Mononuclear cell (primary cell): Measurements from ENCODE around the gene TCF12. TPM values are rescaled to one million over a fixed set of nuclear protein-coding genes. Genes with fewer than 3 reads are reported as not detected.

Experiments used
- H3K27me3 ChIP-seq: 2 replicates; pipeline ENCODE4 v1.6.0; 2011; ENCODE audit warnings: low read length, control low read depth; ENCODE audit not compliant: insufficient read depth
- H3K4me1 ChIP-seq: 2 replicates; pipeline ENCODE4 v1.5.1; 2011; ENCODE audit warnings: mild to moderate bottlenecking, low read length, control low read depth; ENCODE audit not compliant: insufficient read depth
- H3K4me3 ChIP-seq: 2 replicates; pipeline ENCODE4 v1.5.1; 2011; ENCODE audit warnings: mild to moderate bottlenecking, low read length, moderate library complexity
- H3K9me3 ChIP-seq: 2 replicates; pipeline ENCODE4 v1.5.1; 2011; ENCODE audit warnings: low read depth, mild to moderate bottlenecking, control low read depth, low read length
- total RNA-seq: library from RNA; depleted of rRNA; stranded (reverse); fragments of >200 nt; gene quantifications from one replicate; pipeline ENCODE4 v1.2.3, GENCODE V29; 2012

TCF12 gene
- total RNA-seq, 1 donor: 45.8 TPM

DNA sequence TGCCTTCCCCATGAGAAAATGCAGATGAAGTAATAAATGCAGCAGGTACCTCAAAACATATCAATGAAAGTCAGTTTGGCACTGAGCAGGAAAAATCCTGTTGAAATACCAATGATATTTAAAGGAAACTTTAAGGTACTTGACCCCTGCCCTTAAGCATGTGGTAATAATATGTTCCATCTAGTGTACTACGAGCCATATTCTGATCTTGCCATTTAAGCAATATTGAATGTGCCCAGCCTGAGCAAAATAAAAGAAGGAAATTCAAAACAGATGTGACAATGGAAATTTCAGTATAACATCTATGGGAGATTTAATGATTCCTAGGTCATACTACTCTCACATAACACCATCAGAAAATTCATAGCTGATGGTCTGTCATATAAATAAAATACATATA lies 266.1 kb downstream of the TCF12 start:
- Histone ChIP-seq H3K4me3 (no peak overlapping the region), H3K4me1 (no peaks in the 10 kb centered on the region), H3K27me3 (no peaks in the 10 kb centered on the region), H3K9me3 (no peaks in the 10 kb centered on the region)

DNA sequence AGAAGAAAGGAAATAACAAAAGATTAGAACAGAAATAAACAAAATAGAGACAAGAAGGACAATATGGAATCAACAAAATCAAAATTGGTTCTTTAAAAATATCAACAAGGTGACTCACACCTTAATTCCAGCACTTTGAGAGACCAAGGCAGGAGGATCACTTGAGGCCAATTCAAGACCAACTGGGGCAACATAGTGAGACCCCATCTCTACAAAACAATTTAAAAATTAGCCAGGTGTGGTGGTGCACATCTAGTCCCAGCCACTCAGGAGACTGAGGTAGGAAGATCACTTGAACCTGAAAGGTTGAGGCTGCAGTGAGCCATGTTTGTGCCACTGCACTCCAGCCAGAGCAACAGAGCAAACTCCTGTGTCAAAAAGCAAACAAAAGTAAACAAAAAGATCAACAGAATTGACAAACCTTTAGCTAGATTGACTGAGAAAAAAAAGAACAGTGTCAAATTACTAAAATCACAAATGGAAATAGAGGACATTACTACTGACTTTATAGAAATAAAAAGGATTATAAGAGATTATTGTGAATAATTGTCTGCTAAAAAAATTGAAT lies 267.1 kb downstream of the TCF12 start:
- H3K9me3 ChIP-seq: no peaks in the 10 kb centered on the region
- no peaks in the 10 kb centered on the region for H3K4me1 ChIP-seq
- no peaks in the 10 kb centered on the region for H3K27me3 ChIP-seq
- H3K4me3 ChIP-seq: no peak overlapping the region

DNA sequence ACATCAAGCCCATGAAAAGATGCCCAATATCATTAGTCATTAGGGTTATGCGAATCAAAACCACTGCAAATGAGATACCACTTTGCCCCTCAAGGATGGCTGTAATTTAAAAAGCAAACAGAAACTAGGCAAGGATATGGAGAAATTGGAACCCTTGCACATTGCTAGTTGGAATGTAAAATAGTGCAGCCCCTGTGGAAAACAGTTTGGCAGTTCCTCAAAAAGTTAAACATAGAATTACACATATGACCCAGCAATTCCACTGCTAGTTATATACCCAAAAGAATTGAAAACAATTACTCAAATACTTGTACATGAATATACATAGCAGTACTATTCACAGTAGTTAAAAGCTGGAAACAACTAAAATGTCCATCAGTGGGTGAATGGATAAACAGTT lies 271.0 kb downstream of the TCF12 start:
- Histone ChIP-seq H3K9me3 (no peaks in the 10 kb centered on the region), H3K4me3 (no peak overlapping the region), H3K4me1 (no peaks in the 10 kb centered on the region), H3K27me3 (no peaks in the 10 kb centered on the region)

DNA sequence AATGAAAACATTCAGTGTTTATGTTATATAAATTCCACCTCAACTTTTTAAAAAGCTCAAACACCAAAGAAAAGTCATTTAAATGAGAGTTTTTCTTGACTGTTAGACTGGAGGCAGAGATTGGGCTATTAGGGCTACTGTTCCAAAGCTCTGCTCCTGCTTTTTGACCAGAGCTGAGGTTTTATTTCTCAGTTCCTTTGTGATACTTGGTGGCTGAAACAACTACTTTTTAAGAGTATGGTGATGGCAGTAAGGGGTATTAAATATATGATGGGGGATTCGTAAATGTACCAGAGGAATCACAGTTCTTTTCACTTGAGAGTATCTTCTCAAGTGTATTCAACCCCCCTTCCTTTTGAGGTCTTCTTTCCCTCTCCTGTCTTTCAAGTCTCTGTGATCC lies 271.8 kb downstream of the TCF12 start:
- no peaks in the 10 kb centered on the region for H3K27me3 ChIP-seq
- no peaks in the 10 kb centered on the region for H3K4me1 ChIP-seq

DNA sequence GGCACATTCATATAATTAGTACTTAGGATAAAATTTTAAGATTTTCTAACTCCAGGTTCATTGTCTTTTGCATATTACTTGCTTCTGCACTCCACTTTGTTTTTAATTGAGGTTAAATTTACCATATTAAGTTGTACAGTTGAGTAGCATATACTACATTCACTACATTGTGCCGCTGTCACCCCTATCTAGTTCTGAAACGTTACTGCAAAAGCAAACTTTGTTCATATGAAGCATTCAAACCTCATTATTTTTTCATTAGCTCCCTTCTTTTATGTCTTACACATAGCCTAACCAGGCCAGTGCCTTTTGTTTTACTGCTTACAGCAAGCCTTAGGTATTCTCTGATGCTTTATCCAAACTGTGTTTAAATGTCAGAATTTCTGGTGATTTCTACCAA lies 274.7 kb downstream of the TCF12 start:
- H3K4me1 ChIP-seq: no peaks in the 10 kb centered on the region
- no peaks in the 10 kb centered on the region for H3K27me3 ChIP-seq
- no peaks in the 10 kb centered on the region for H3K9me3 ChIP-seq
- no peak overlapping the region for H3K4me3 ChIP-seq

More for the DNA sequence above, 271.8 kb downstream of the TCF12 start:
- Histone ChIP-seq H3K4me3 (no peak overlapping the region), H3K9me3 (no peaks in the 10 kb centered on the region)

DNA sequence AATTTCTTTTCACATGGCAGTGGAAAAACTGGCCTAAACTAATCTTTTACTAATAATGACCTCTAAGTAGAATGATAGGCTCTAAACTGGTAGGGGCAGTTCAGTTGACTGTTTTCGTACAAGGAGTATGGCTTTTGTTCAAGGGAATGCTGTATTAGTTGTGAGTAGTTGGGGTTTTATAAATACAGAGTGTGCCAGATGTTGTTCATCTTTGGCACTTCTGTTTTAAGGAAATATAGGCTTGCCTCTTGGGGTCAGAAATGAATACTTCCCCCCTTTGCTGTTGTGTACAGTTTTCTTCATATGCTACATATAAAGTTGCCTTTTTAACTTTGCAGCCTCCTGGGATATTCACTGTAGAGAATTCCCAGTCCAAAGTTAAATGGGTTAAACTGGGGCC lies 276.9 kb downstream of the TCF12 start:
- Histone ChIP-seq H3K4me3 (no peak overlapping the region), H3K4me1 (no peaks in the 10 kb centered on the region)

DNA sequence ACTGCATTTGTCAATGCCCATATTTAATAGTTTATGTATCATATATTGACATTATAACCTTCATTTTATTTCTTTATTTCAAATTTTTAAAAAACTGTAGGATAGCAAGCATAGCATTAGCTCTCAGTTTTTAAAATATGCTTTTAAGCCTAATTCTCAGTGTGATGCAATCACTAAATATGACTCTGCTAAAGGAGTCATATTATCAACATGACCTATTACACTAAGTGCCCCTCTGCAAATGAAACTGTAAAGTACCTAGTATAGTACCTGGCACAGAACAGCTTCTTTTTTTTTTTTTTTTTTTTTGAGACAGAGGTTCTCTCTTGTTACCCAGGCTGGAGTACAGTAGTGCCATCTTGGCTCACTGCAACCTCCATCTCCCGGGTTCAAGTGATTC lies 278.4 kb downstream of the TCF12 start:
- Histone ChIP-seq H3K4me1 (no peaks in the 10 kb centered on the region), H3K9me3 (no peaks in the 10 kb centered on the region), H3K4me3 (no peak overlapping the region), H3K27me3 (no peaks in the 10 kb centered on the region)

More for the DNA sequence above, 276.9 kb downstream of the TCF12 start:
- no peaks in the 10 kb centered on the region for H3K27me3 ChIP-seq
- H3K9me3 ChIP-seq: no peaks in the 10 kb centered on the region

DNA sequence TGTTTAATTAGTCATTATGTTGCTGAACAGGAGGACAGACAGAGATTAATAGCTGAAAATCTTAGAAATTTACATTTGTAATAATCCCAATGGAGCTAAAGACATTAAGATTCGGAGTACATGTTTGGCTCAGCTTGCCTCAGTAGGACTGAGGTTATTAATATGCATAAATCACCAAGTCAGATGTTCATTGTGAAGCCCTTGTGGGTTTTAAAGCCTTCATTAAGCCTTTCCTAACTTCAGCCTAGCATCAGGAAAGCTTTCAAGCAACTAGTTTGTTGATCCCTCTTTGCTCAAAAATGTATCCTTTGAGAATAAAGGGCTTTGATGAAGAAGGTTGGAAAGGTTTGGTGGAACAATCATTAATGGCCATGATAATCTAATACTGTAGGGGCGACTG lies 279.7 kb downstream of the TCF12 start:
- Histone ChIP-seq H3K9me3 (no peaks in the 10 kb centered on the region), H3K27me3 (no peaks in the 10 kb centered on the region), H3K4me3 (no peak overlapping the region), H3K4me1 (no peaks in the 10 kb centered on the region)

DNA sequence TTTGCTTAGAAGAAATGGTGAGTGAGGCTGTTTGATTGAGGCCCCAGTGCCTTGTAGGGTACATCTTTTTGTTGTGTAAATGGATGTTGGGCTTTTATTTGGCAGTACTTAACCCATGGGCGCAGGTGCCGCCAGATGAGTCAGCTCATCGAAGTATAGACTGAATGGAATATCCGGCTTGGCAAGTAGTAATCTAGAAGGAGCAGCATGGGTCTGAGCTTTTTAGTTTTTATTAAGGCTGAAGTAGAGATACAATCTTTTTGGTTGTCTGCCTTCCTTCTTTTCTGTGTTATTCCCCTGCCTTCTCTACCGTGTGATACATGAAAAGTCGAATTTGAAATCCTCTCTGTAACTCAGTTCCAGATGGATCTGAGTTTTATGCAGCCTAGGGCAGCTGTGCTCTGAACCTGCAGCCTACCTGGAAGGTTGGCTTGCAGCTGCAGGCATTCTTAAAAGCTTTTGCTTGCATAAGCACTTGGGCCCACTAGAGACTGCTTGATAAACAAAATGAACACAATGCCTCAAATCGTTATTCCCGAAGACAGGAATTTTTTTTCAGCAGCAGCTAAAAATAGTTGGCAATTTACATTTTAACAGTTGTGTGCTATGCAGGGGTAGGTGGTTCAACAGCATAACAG lies 280.3 kb downstream of the TCF12 start:
- Histone ChIP-seq H3K4me3 (no peak overlapping the region), H3K4me1 (no peaks in the 10 kb centered on the region), H3K9me3 (no peaks in the 10 kb centered on the region), H3K27me3 (no peaks in the 10 kb centered on the region)

DNA sequence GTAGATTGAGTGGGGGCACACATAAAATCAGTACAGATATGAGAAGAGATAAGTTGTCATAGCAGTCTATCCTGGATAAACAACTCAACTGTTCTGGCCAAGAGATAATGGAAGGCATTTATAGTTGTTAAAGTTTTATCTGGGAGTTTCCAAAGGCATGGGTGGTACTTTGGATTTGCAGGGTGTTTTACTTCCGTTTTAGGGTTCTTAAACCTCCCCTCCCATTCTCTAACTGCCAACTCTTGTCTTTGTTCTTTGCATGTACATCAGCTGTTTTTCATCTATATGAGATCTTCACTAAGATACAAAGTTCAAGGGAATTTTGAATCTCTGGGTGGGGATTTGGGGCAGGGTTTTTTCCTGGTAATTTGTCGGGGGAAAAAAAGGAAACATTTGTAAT lies 283.1 kb downstream of the TCF12 start:
- Histone ChIP-seq H3K27me3 (no peaks in the 10 kb centered on the region), H3K4me3 (no peak overlapping the region), H3K9me3 (no peaks in the 10 kb centered on the region), H3K4me1 (no peaks in the 10 kb centered on the region)

DNA sequence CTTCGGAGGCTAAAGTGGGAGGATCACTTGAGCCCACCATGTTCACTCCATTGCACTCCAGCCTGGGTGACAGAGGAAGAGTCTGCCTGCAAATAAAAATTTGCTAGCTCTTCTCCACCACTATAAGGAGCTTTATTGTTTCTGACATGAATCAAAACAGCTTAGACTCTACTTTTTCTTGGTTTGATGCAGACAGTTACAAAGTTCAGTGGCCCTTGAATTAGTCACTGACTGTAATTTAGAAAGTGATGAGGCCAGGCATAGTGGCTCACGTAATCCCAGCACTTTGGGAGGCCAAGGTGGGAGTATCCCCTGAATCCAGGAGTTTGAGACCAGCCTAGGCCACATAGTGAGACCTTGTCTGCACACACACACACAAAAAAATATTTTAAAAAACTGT lies 285.5 kb downstream of the TCF12 start:
- H3K9me3 ChIP-seq: no peaks in the 10 kb centered on the region
- no peaks in the 10 kb centered on the region for H3K4me1 ChIP-seq
- H3K27me3 ChIP-seq: no peaks in the 10 kb centered on the region
- H3K4me3 ChIP-seq: no peak overlapping the region

DNA sequence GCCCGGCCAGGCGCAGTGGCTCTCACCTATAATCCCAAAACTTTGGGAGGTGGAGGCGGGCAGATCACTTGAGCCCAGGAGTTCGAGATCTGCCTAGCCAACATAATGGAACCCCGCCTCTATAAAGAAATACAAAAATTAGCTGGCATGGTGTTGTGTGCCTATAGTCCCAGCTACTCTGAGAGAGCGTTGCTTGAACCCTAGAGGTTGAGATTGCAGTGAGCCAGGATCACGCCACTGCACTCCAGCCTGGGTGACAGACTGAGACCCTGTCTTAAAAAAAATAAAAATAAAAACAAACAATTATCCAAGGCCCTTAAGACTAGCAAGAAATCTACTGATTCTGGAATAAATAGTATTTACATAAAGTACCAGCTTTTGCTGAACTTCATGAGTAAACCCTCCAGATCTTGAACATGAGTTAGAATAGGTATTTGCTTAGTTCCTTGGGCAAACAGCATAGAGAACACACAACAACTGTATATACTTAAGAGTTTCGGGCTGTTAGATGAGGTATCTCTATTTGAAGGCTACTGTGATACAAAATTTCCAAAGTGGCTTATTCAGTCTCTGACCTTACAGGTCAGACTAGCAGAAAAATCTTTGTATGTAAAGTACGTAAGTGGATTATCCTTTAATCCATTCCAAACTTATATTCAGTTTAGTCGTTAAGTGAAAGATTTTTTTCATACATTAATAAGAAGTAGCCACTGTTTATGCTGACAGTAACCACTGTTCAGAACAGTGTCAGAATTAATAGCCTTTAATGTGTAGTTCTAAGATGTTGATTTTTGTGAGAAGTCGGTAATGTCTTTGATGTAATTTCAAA lies 286.8 kb downstream of the TCF12 start:
- Histone ChIP-seq H3K4me1 (no peaks in the 10 kb centered on the region), H3K9me3 (no peaks in the 10 kb centered on the region), H3K4me3 (no peak overlapping the region), H3K27me3 (no peaks in the 10 kb centered on the region)

DNA sequence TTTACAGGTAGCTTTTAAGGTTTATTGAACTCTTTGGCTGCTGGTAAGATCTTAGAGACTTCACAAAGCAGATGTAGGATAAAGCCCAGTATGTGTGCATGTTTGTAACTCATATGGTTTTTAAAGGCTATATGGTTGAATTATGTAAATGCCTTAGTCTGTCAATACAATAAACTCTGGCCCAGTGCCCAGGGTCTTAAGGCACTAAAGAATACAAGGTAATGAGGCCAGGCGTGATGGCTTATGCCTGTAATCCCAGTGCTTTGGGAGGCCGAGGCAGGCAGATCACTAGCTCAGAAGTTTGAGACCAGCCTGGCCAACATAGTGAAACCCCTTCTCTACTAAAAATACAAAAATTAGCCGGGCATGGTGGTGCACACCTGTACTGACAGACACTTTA lies 287.6 kb downstream of the TCF12 start:
- Histone ChIP-seq H3K4me1 (no peaks in the 10 kb centered on the region), H3K4me3 (no peak overlapping the region), H3K27me3 (no peaks in the 10 kb centered on the region), H3K9me3 (no peaks in the 10 kb centered on the region)

DNA sequence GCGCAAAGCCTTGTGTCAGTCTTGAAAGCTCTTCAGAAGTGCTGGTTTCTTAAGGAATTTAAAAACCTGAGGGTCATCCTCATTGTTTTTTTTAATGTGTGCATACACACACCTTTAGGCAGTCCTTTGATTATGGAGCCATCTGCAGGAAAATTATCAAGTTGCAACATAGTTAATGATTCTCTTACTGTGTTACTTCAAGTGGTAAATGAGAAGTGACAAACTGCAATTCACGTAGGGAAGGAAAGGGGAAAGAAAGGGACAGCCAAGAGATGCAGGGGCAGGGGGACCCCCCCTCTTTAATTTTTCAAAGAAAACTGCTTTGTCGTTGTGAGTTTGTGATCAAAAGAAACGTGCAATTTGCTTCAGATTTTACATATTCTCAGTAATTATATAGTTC lies 295.4 kb downstream of the TCF12 start:
- Histone ChIP-seq H3K27me3 (no peaks in the 10 kb centered on the region), H3K4me3 (no peak overlapping the region), H3K4me1 (peaks cover 6% of the 10 kb centered on the region), H3K9me3 (no peaks in the 10 kb centered on the region)

DNA sequence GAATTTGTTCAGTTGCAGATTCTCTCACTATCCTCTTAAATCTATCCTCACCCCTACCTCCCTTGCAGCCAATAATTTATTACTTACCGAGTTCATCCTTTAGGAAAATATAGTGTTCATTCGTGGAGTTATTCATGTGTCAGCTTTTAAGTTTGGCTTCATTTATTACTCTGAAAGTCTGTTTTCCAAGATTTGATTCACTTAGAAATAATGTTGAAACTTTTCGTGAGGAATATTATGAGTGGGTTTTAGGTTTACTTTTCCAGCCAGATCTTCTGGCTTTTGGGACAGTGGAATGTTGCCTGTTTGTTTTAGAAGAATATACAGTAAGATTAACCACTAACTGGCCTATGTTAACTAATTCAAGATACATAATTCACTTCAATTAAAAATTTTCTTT lies 296.9 kb downstream of the TCF12 start:
- Histone ChIP-seq H3K27me3 (no peaks in the 10 kb centered on the region), H3K9me3 (no peaks in the 10 kb centered on the region), H3K4me1 (peaks cover 6% of the 10 kb centered on the region)

DNA sequence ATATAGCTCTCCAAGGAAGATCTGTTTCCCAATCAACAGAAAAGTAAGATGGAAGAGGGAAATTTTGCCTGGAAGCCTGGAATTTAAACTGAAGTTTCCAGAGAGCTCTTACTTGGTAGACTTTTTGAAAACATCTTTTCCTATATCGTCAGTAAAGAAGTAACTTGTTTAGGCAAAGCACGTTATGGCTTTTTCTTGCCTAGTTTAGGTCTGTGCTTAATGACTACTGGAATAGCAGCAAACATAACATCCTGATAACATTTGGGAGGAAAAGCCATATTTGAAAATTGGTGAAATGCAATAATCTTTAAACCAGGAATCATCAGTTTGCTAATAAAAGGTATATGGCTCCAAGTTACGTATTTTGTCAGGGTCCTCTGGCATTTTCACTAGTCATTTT lies 297.4 kb downstream of the TCF12 start:
- Histone ChIP-seq H3K27me3 (no peaks in the 10 kb centered on the region), H3K4me3 (no peak overlapping the region), H3K9me3 (no peaks in the 10 kb centered on the region), H3K4me1 (peaks cover 6% of the 10 kb centered on the region)

More for the DNA sequence above, 296.9 kb downstream of the TCF12 start:
- no peak overlapping the region for H3K4me3 ChIP-seq
